ENCODE data around the gene SAMD14. TPM values are rescaled to one million over a fixed set of nuclear protein-coding genes. Genes with fewer than 3 reads are reported as not detected.

The SAMD14 gene
- total RNA-seq, 6 experiments from 2014 or later: 0.50 to 3.8 (median 0.77) TPM; not detected in 1

- no peak for TF ChIP-seq CTCF (IDR thresholded peaks at IDR 0.05)
- TF ChIP-seq POLR2A (IDR thresholded peaks at IDR 0.05): no peak
- Histone ChIP-seq H3K27ac (peak overlapping the region in 1 of 3 donors; percentile 16), H3K4me3 (peak overlapping the region; percentile 18 to 24 (median 21)), H3K36me3 (no peaks in the 10 kb centered on the region), H3K27me3 (peaks cover 0 to 6% of the 10 kb centered on the region in 2 donors), H3K9me3 (no peaks in the 10 kb centered on the region), H3K4me1 (peaks cover 0 to 3% (median 0%) of the 10 kb centered on the region in 4 donors)
- intact Hi-C loops (cut with DNase I): no loop called here
- WGBS (ENCODE audit: insufficient coverage, low coverage, low lambda C conversion rate, missing lambda C conversion rate): 15% methylated on average over 31 of the region's 32 CpGs
- DNase-seq (no peak), ATAC-seq (peak in 3 of 4 donors; percentile 8 to 13 (median 12))
Measured at GRCh38 chr17:50128441-50129352, 1.3 kb downstream of the SAMD14 start.

GRCh38 chr17:50127697-50128361, 2.1 kb downstream of the SAMD14 start:
- intact Hi-C loops (cut with DNase I): no loop called here
- peaks cover 0 to 6% of the 10 kb centered on the region in 2 donors for H3K27me3 ChIP-seq
- H3K27ac ChIP-seq: no peak overlapping the region
- ATAC-seq (peak in 2 of 4 donors; percentile 8 to 15), DNase-seq (no peak)
- 45% methylated on average over 6 of the region's 6 CpGs for WGBS (ENCODE audit: insufficient coverage, low coverage, low lambda C conversion rate, missing lambda C conversion rate)
- H3K4me1 ChIP-seq: no peaks in the 10 kb centered on the region
- no peaks in the 10 kb centered on the region for H3K36me3 ChIP-seq
- no peak overlapping the region for H3K4me3 ChIP-seq
- no peaks in the 10 kb centered on the region for H3K9me3 ChIP-seq
- no peak for TF ChIP-seq CTCF (IDR thresholded peaks at IDR 0.05)
- TF ChIP-seq POLR2A (IDR thresholded peaks at IDR 0.05): no peak

GRCh38 chr17:50125420-50125997, 4.5 kb downstream of the SAMD14 start:
- Histone ChIP-seq H3K9me3 (no peaks in the 10 kb centered on the region), H3K36me3 (no peaks in the 10 kb centered on the region), H3K27me3 (peaks cover 0 to 6% of the 10 kb centered on the region in 2 donors), H3K27ac (no peak overlapping the region), H3K4me3 (no peak overlapping the region), H3K4me1 (no peaks in the 10 kb centered on the region)
- no peak for DNase-seq
- intact Hi-C loops (cut with DNase I): no loop called here
- TF ChIP-seq CTCF (IDR thresholded peaks at IDR 0.05): no peak
- no peak for TF ChIP-seq POLR2A (IDR thresholded peaks at IDR 0.05)
- 92% methylated on average over 4 of the region's 4 CpGs for WGBS (ENCODE audit: insufficient coverage, low coverage, low lambda C conversion rate, missing lambda C conversion rate)
- no peak for ATAC-seq

GRCh38 chr17:50123649-50124349, 6.2 kb downstream of the SAMD14 start:
- peak; percentile 12 to 33 (median 26) for ATAC-seq
- TF ChIP-seq POLR2A (IDR thresholded peaks at IDR 0.05) (no peak), CTCF (IDR thresholded peaks at IDR 0.05) (no peak)
- no peak for DNase-seq
- Histone ChIP-seq H3K36me3 (no peaks in the 10 kb centered on the region), H3K27ac (peak overlapping the region in 1 of 3 donors; percentile 24), H3K4me3 (no peak overlapping the region), H3K27me3 (peaks cover 0 to under 1% of the 10 kb centered on the region in 2 donors), H3K4me1 (no peaks in the 10 kb centered on the region), H3K9me3 (no peaks in the 10 kb centered on the region)
- intact Hi-C loops (cut with DNase I): no loop called here
- 41% methylated on average over 8 of the region's 12 CpGs for WGBS (ENCODE audit: insufficient coverage, low coverage, low lambda C conversion rate, missing lambda C conversion rate)

All from right lobe of liver (tissue), 6 donors.